NCI-H146 (cell line): ENCODE measurements around the gene SLC18A2.
A peak's percentile ranks its signal among the peaks of the same experiment; 100 is the strongest.

Source experiments
- DNase-seq: peaks from one replicate; lab custom pipeline; 2025; lab: John Stamatoyannopoulos, UW

Gene SLC18A2

DNA sequence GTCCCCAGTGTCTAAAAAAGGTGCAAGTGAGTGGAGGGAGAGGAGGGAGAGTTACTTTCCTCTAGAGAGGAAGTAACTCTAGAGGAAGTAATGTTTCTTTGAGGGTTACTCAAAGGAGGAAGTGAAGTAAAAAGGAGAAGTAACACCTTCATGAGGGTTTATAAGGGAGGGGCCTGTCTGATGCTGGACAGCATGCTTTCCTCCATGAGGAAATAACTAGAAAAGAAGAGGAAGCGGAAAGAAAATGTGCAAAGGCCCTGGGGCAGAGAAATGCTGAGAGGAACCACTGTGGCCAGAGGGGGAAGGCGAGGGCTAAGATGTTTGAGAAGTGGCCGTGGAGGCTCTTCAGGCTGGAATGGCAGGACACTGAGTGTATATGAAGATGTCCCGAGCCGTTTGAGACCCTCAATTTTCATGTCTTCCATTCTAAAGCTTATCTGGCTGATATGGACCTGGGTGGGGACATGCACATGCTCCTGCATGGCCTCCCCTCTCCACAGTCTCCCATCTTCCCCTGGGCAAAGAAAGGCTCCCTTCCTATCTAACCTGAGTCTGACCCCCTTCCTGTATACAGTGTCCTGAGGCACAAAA is 3.4 kb upstream of the SLC18A2 start:
- no peak for DNase-seq

DNA sequence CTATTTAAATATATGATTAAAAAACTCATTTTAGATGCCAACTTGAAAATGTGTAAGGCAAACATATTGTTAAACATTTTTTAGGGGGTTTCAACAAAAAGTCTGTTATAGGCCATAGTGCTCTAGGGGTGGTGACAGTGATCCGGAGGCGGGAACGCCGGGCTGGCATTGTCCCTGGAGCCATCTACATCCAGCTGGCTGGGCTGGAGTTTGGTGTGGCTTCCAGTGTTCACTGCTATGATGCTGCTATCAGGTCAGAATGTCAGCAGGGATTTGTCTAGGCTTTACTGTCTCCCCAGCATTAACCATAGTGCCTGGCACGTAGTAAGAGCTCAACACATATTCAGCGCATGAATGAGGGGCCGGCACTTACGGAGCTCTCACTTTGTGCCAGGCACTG is 1.9 kb upstream of the SLC18A2 start:
- DNase-seq, result no peak

DNA sequence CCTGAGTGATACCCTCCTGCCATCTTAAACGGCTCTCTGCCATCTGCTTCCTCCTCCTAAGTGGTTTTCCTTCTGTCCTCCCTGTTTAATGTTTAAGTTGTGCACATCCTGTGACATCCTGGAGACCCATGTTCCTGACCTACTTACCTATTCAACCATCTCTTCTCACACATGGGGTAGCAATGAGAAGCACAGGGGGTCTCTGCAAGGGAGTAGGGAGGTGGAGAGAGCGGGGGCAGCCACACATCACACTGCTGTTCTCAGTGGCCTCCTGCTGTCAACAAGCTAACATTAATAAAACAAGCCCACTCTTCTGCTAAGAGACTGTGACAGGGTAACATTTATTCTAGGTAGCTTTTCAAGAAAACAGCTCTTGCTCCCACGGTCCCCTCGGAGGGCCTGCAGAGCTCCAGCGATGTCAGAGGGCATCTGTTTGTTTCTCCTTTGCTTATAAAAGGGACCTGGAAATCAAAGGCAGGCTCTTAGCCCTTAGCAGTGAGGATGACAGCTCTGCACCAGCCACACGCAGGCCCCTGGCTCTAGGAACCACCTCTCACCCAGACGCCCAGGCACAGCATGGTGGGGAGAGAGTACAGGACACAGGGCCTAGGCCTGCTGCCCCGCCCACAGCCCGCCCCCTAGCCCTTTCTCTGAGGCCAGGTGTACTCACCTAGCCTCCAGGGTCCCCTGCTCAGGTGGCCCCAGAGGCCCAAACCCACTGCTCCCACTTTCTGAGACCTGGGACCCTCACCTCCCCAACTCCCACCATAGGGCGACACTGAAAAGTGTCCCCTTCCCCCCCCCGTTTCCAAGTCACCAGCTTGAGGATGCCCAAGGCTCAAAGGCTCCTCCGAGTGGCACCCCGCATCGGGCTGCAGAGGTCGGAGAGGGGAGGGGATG is 943 bp upstream of the SLC18A2 start:
- DNase-seq, result peak; percentile 65

DNA sequence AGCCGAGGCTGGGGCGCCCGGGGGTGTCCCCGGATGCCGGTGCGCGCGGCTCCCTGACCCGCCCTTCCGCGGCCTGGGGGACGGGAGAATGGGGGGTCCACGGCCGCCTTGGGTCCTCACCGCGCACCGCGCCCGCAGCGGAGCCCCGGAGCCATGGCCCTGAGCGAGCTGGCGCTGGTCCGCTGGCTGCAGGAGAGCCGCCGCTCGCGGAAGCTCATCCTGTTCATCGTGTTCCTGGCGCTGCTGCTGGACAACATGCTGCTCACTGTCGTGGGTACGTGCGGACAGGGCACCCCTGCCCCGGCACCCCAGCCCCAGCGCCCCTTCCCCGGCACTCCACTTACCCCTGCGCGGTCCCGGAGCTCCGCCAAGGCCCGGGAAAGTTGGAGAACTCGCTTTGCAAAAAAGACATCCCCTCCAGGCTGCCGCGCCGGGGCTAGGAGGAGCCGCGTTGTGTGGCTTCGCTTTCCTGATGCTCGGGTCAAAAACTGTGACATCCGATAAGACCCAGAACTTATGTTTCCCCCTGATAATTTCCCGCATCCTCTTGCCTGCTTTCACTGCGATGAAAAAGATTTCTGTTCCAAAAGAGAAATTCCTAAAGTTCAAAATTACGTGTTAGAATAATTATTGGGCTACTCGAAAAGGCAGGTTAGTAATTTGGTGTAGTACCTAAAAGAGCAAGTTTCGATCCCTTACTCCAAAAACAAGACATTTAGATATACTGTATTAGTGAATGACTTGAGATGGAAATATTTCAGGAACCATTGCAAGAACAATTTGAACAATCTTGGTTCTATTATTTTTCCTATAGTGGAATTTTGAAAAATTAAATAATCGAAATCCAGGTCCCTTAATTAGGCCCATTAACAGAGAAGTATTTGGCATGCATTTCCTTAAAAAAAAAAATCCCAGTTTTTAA is 888 bp downstream of the SLC18A2 start:
- DNase-seq, result peak; percentile 58

DNA sequence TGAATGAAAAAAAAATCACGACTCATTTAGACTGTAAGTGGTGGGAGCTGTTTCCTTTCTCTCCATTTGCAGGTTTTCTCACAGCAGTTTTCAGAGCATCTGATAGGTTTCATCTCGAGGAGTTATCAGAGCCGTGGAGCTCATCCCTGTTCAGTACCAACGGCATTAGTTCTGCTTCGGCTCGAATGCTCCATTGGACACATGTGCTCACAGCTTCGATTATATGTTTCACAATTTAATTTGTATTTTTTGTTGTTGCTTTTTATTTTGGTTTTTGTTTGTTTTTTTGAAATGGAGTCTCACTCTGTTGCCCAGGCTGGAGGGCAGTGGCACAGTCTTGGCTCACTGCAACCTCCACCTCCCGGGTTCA is 1.5 kb downstream of the SLC18A2 start:
- DNase-seq, result no peak

DNA sequence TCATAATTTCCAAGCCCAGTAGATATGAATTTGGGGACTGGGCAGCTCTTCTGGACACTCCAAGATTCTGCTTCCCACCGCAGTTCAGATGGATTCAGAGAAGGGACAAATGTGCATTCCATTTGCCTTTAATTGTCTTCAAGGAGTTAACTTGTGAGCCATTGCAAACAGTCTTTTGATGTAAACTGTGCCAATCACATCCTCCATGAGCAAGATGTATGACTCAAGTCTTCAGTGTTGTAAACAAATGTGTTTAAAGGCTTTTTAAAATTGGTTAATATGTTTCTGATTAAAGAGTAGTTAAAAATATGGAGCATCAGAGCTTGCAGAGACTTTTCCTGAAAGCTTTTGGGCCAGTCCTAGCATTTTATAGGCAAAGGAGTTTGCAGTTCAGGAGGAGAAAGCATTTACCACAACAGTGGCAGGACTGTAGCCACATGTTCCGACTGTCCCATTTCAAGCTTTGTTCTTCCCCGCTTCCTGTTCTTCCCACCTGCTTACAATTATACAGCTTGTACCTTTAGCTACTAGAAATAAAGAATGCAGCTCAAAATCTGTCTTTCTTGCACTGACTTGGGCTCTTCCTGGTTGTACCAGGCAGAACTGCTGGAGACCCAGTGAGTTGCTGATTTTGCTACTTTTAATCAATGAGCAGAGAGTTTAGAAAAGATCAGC is 6.2 kb downstream of the SLC18A2 start:
- DNase-seq, result no peak

DNA sequence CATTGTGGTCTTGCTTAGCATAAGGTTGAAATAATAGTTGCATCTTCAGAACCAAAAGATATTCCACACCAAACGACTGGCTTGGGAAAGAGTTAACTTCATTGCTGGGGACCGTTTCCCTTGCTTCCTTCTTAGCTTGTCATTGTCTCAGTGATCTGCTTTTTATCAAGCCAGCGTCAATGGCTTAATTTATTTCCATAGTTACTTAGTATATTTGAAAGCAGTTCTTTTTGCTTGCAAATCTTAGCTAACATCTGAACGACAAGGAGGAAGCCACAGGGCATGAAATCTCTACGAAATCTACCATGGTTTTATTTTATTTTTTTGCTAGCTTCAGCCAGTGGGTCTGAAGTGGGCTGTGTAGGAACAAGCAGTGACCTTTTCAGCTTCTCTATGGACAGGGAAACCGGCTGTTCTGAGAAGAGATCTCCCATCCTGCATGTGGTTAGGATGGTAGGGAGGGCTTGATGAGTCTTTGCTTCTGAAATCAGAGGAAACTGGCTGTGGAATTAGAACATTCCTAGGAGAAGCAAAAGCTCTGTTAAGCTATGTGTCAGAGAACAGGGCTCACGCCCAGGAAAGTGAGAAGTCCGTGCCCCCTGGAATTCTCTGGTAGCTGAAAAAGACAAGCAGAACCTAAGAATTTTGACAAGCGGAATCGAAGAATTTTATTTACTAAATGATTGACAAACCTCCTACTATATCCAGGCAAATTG is 8.0 kb downstream of the SLC18A2 start:
- no peak for DNase-seq

DNA sequence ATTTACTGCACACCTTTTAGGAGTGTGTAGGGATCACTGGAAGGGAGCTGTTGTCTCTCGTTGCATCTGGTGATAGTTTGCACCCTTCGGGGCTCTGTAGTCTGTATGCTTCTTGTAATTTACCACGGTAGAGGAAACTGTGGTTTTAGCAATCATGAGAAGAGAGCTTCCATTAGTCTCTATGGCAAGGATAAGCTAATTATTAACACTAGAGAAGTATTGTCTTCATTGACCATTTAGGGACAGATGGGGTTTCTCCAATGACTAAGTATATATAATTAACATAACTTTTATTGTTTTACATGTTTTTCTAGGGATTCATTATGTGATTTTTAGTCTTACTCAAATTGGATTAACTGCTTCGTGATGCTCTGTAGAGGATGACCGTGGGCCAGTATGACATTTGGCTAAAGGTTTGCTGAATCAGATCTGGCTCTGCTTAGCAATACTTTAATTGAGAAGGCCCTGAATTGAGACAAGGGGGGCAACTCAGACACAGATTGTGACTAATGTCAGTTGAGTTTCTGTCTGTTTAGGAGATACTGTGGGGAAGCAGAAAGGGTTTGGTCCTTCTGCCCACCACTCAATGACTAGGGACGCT is 8.7 kb downstream of the SLC18A2 start:
- DNase-seq, result no peak

DNA sequence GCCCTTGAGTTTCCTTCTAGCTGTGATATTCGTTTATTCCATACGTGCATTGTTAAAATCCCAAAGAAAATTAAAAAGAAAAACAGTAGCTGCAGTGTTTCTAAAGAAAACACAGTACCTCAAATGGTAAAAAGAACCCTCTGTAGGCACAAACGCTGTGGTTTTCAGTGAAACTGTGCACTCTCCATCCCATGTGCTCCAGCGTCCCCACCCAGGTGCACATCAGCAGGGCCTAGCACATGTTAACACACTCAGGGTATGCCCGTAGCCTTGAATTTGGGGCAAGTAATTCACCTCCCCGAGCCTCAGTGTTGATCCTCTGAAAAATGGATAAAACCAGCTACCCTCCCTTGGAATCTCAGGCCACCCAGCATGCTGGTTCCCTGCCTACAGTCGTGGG is 9.5 kb downstream of the SLC18A2 start:
- no peak for DNase-seq

DNA sequence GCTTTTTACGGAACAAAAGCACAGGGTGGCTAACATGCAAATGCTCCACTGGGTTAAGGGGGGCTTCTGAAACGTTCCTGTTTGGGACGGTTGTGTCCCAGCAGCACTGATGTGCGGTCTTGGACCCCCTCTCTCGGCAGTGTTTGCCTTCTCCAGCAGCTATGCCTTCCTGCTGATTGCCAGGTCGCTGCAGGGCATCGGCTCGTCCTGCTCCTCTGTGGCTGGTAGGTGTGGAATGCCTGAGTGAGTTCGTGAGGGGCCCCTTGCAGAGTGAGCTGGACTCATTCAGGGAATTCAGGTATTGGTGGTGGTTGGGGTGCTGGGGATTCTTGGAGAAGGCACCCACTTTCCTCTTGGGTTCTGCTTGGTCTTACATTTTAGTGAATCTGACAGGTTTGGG is 13.0 kb downstream of the SLC18A2 start:
- DNase-seq, result no peak

DNA sequence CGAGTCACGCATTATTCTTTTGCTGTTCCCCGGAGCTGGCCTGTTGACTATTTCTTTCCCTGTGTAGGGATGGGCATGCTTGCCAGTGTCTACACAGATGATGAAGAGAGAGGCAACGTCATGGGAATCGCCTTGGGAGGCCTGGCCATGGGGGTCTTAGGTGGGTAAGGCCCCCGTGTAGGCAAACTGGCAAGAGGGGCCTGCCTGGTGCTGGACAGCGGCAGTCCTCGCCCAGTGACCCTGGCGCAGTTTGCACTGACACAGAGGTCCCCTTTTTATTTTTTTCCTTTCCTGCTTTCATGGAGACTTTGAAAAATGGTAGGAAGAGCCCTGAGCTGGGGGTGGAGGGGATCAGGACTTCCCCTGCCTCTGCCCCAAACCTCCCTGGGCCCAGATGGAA is 13.4 kb downstream of the SLC18A2 start:
- no peak for DNase-seq

DNA sequence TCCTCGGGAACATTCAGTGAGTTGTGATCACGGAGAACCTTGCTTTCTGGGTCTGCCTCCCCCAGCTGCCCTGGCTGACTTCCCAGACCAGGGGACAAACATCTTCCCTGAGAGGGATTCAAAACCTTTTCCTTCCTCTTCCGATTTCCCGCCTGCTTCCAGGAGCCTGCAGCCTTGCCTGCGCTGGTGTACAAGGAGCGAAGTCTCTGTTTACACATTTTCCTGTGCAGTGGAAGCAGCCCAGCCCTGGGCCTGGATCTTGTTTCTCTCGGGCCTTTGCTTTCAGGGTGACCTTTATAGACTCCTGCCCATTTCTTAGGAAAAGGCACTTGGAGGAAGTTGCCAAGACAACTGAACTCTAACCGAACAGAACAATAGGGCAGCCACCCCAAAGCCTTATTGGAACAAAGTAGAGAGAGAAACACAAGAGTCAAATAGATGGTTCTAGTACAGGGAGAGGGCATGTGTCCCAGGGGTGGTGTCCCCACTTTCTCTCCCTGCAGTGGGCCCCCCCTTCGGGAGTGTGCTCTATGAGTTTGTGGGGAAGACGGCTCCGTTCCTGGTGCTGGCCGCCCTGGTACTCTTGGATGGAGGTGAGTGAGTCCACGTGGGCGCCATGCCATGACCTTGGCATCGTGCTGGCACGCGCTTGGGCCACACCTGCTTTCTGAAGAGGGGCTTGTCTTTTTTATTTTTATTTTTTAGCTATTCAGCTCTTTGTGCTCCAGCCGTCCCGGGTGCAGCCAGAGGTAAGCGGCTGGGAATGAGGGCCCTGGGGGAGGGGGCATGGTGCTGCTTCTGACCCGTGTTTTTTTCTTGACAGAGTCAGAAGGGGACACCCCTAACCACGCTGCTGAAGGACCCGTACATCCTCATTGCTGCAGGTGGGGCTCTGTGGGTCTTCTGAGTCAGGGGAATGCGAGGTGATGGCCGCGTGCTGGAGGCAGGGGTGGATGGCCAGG is 14.1 kb downstream of the SLC18A2 start:
- no peak for DNase-seq

DNA sequence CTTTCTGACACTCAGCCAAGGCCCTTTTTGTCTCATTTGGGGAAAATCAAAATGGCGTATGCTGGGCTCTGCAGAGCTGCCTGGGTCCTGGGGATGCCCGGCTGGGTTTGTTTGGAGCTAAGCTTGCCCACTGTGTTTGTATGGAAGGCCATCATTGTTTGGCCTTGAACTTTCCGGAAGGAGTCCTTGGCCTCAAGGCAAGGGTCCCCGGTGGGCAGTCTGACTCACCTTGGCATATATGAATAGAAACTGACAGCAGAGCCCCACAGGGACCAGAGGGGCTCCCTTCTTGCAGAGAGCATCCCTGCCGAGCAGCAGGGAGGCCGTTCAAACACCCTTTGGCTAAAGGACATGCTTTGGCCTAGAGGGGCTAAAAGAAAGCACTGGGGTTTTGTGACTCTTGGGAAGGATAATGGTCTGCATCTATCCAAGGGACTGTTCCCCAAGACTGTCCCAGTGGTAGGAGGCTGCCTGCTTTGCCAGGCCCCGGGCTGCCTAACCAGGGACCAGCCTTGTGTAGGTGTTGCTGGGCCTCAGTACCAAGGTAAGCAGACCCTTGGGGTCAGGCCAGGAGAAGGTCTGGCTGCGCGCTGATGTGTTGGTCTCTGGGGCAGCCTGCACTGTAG is 15.0 kb downstream of the SLC18A2 start:
- DNase-seq, result no peak

DNA sequence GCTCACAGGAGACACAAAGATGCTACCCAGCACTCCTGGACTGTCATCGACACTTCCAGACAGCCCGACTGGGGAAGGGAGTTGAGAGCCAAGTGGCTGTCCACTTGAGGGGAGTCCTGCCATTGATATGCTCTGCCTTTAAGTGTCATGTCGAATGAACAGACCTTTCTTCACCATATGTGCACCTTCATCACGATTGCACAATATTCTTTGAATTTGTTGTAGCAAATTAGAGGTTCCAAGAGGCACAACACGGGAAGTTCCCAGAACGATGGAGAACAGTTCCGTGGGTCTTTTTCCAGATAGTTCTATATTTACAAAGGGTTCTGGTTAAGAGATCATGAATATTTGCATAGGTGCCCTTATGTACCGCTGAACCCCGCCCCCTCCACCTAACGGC is 16.0 kb downstream of the SLC18A2 start:
- DNase-seq, result no peak

DNA sequence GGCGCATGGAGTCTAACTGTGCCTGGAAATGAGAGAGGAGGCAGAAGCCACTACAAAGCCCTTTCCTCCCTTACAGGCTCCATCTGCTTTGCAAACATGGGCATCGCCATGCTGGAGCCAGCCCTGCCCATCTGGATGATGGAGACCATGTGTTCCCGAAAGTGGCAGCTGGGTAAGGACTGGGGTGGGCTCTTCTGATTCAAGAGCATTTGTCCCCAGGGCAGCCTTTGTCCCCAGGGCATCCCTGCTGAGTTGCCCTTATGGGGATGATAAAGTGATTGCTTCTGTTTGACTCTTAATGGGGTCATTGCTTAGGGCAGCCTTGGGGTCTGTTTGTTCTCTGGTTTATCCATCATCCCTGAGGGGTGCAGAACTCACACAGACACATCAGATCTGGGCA is 16.8 kb downstream of the SLC18A2 start:
- peak; percentile 75 for DNase-seq

DNA sequence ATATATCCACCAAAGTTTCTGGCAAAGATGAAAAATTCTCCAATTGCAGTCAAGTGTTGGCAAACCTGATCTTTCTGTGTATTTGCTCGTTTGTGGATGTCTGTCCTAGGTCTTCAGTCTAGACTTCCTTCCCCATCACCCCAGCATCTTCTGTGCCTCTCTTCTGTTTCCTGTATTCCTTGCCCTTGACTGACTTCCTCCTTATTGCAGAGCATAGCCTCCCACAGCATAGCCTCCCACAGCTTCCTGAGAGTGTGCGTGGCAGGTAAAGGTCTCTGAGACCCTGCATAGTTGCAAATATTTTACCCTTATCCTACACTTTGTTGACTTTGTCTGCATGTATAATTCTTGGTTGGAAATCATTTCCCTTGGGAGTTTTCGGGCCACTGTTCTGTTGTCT is 18.4 kb downstream of the SLC18A2 start:
- no peak for DNase-seq

DNA sequence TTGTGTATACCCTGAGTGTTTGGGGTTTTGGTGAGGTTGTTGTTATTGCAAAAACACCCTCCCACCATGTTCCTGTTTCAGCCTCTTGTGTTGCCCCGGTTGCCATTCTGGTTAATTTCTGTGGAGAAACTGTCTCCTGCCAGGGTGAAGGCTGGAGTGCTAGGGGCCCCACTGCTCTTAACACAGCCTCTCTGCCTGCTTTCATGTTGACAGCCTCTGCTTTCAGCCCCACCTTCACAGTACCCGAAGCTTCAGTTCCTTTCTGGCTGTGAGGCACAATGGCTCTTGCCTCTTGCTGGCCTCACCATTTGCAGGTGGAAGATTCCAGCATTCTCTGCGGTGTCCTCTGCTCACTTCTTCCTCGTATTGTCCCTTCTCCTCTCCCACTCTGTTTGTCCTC is 19.2 kb downstream of the SLC18A2 start:
- no peak for DNase-seq

DNA sequence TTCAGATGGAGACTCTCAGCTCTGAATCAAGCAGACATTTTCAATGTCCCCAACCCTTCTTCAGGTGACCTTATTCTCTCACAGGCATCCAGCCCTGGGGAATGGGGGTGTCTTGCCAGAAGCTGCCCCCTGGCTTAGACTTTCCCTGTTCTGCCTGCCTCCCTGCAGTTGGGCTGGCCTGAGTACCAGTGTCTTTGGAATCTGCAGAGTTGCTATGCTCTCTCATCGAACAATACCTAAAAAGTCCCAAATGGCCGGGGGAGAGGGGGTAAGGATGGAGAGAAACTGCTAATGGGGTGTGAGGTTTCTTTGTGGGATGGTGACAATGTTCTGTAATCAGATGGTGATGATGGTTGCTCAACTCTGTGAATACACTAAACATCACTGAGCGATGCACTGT is 20.6 kb downstream of the SLC18A2 start:
- no peak for DNase-seq

DNA sequence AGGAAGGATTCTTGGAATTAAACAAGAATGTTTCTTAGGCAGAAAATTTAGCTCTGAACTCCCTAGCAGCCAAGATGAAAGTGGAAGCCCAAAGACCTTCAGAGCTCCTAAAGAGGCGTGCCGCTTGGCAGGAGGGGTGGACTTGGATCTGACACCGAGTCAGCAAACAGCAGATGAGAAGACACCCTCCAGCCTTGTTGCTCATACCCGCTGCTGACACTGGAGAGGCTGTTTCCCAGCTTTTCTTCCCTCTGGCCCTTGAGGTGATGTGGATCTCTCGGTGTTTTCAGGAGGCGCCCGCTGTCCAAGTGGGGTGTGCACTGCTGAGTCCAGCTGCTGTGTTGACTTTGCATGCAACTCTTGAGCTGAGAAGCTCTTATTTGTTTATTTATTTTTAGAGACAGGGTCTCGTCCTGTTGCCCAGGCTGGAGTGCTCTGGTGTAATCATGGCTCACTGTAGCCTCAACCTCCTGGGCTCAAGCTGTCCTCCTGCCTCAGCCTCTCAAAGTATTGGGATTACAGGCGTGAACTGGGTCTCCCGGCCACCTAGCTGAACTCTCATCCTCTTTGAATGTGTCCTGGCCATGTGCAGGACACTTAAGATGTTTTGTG is 21.5 kb downstream of the SLC18A2 start:
- no peak for DNase-seq
